Smooth muscle cell of the umbilical artery (primary cell): Measurements from ENCODE around the gene IAH1. TPM values are rescaled to one million over a fixed set of nuclear protein-coding genes. Genes with fewer than 3 reads are reported as not detected.

Experiments
- total RNA-seq: library from RNA; depleted of rRNA; stranded (reverse); fragments of >200 nt; gene quantifications from 2 replicates; pipeline ENCODE4 v1.2.3, GENCODE V29; 2014

The IAH1 gene, protein sequence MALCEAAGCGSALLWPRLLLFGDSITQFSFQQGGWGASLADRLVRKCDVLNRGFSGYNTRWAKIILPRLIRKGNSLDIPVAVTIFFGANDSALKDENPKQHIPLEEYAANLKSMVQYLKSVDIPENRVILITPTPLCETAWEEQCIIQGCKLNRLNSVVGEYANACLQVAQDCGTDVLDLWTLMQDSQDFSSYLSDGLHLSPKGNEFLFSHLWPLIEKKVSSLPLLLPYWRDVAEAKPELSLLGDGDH
- total RNA-seq: 35.5 and 54.3 TPM in 2 replicates

DNA sequence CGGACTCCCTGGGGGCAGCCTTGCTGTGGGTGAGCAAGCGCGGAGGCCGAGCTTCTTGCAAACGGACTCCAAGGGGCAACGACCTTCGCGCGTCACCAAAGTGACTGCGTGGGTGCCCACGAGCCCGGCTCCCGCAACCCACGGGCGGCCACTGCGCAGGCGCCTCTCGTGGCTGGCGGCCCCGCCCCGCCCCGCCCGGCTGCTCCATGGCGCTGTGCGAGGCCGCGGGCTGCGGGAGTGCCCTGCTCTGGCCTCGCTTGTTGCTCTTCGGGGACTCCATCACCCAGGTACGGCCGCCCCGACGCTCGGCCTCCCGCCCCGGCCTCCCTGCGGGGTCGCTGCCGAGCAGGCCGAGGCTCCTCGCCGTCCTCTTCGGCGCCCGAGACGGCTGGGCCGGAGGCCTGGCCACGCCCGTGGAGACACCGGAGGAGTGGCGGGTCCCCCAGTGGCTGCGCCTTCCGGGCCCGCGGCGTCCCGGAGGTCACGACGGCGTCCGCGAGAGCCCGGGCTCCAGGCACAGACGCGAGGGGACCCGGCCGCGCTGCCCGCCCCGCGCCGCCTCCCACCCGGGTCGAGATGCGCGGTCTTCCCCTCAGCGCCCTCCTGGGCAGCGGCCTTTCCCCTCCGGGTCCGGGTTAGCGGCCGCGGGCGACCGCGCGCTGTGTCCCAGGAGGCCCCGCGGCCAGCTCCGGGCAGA, at the start of gene IAH1:
Gene IAH1 (plus strand): TSS at position 191 of the 697 bp plus-strand sequence. CDS start 16 bp downstream, at position 207.

Other genes with a start within 250 kb of the IAH1 start
- 29.1 and 47.9 TPM in 2 replicates for gene ITGB1BP1, start 51.0 kb upstream of the IAH1 start, total RNA-seq
- 63.5 and 99.2 TPM in 2 replicates for gene CPSF3, start 50.9 kb upstream of the IAH1 start, total RNA-seq
- gene ADAM17, start 81.3 kb downstream of the IAH1 start, total RNA-seq: 48.1 and 64.7 TPM in 2 replicates
- gene YWHAQ, start 156.4 kb downstream of the IAH1 start, total RNA-seq: 179 and 345 TPM in 2 replicates